CD14-positive monocyte (primary cell): ENCODE results near the gene GIGYF2. TPM values are rescaled to one million over a fixed set of nuclear protein-coding genes. Genes with fewer than 3 reads are reported as not detected.

Experiments used
- DNase-seq, 3 donors: peaks; one replicate each; pipeline ENCODE4 v3.0.0-alpha.2; 2011 to 2022
- H2AFZ ChIP-seq: 2 replicates; pipeline ENCODE4 v1.6.0; 2012; ENCODE audit warnings: mild to moderate bottlenecking, low read depth, low read length, inconsistent platforms; ENCODE audit not compliant: insufficient read depth, poor library complexity, severe bottlenecking
- H3K27ac ChIP-seq, 2 donors: 1 replicate in 1 of 2; 2 replicates in 1 of 2; pipeline ENCODE4 v1.5.1; 2012 to 2013; ENCODE audit warnings: low read length in 2 of 2, control low read depth in 1 of 2, inconsistent platforms in 1 of 2, low read depth in 1 of 2, mild to moderate bottlenecking in 1 of 2
- H3K27me3 ChIP-seq, 2 donors: one replicate each; pipeline versions ENCODE4 v1.6.0 to v1.6.1; 2011 to 2013; ENCODE audit warnings: low read length in 2 of 2; ENCODE audit not compliant: control insufficient read depth in 2 of 2, insufficient read depth in 2 of 2
- H3K36me3 ChIP-seq, 2 donors: replicated peaks in 1 of 2; 1 replicate in 1 of 2; 2 replicates in 1 of 2; pipeline versions ENCODE4 v1.5.1 to v1.6.1; 2012 to 2013; ENCODE audit warnings: low read length in 2 of 2, control low read depth in 1 of 2, inconsistent platforms in 1 of 2, mild to moderate bottlenecking in 1 of 2; ENCODE audit not compliant: insufficient read depth in 2 of 2, control insufficient read depth in 1 of 2
- H3K4me1 ChIP-seq, 2 donors: 1 replicate in 1 of 2; 2 replicates in 1 of 2; pipeline versions ENCODE4 v1.5.1 to v1.6.1; 2012 to 2013; ENCODE audit warnings: low read length in 2 of 2, control low read depth in 1 of 2, inconsistent platforms in 1 of 2, mild to moderate bottlenecking in 1 of 2, moderate library complexity in 1 of 2; ENCODE audit not compliant: insufficient read depth in 2 of 2, control insufficient read depth in 1 of 2
- H3K4me2 ChIP-seq: replicated peaks from 2 replicates; pipeline ENCODE3; 2012; ENCODE audit warnings: low read length, moderate library complexity, mild to moderate bottlenecking; ENCODE audit not compliant: poor library complexity, severe bottlenecking; ENCODE audit errors: extremely low read depth
- H3K4me3 ChIP-seq, 3 experiments: fragments of 200-600 bp in 1 of 3; sonication (generic) in 1 of 3; replicated peaks in 1 of 3; 1 replicate in 2 of 3; 2 replicates in 1 of 3; pipeline ENCODE4 v1.5.1; 2011 to 2013; ENCODE audit warnings: low read length in 3 of 3, mild to moderate bottlenecking in 3 of 3, control low read depth in 2 of 3, low read depth in 2 of 3, inconsistent platforms in 1 of 3, moderate library complexity in 1 of 3
- H3K79me2 ChIP-seq: 2 replicates; pipeline ENCODE4 v1.6.0; 2012; ENCODE audit warnings: mild to moderate bottlenecking, control low read depth, inconsistent platforms, low read length, moderate library complexity; ENCODE audit not compliant: insufficient read depth
- H3K9ac ChIP-seq: 2 replicates; pipeline ENCODE4 v1.6.0; 2017; ENCODE audit warnings: low read length, mild to moderate bottlenecking; ENCODE audit not compliant: insufficient read depth, poor library complexity, severe bottlenecking
- H3K9me3 ChIP-seq, 2 donors: replicated peaks in 1 of 2; 1 replicate in 1 of 2; 2 replicates in 1 of 2; pipeline versions ENCODE4 v1.5.1 to v1.6.1; 2012 to 2013; ENCODE audit warnings: low read length in 2 of 2, control low read depth in 1 of 2; ENCODE audit not compliant: control insufficient read depth in 1 of 2, insufficient read depth in 1 of 2
- H4K20me1 ChIP-seq: 2 replicates; pipeline ENCODE4 v1.6.0; 2012; ENCODE audit warnings: mild to moderate bottlenecking, low read length, control low read depth, moderate library complexity; ENCODE audit not compliant: insufficient read depth
- H3K27ac Mint-ChIP-seq, 7 donors: one replicate each; pipeline ENCODE4 v1.8.0; 2020; ENCODE audit warnings: mild to moderate bottlenecking in 7 of 7, mixed read lengths in 7 of 7, moderate library complexity in 6 of 7, inconsistent platforms in 2 of 7
- H3K27me3 Mint-ChIP-seq, 3 donors: one replicate each; pipeline ENCODE4 v1.8.0; 2021 to 2022; ENCODE audit warnings: low read depth in 3 of 3, mild to moderate bottlenecking in 3 of 3, mixed read lengths in 3 of 3, moderate library complexity in 3 of 3, inconsistent platforms in 1 of 3
- H3K36me3 Mint-ChIP-seq, 2 donors: one replicate each; pipeline ENCODE4 v1.8.0; 2020; ENCODE audit warnings: mixed read lengths in 2 of 2, inconsistent platforms in 1 of 2, mild to moderate bottlenecking in 1 of 2
- H3K4me1 Mint-ChIP-seq: one replicate; pipeline ENCODE4 v1.8.0; 2020; ENCODE audit warnings: mild to moderate bottlenecking, mixed read lengths
- H3K4me3 Mint-ChIP-seq, 2 donors: one replicate each; pipeline ENCODE4 v1.8.0; 2020; ENCODE audit warnings: mild to moderate bottlenecking in 2 of 2, mixed read lengths in 2 of 2, moderate library complexity in 1 of 2
- H3K9me3 Mint-ChIP-seq, 7 donors: one replicate each; pipeline ENCODE4 v1.8.0; 2020 to 2022; ENCODE audit warnings: mixed read lengths in 7 of 7, mild to moderate bottlenecking in 6 of 7, moderate library complexity in 6 of 7, inconsistent platforms in 2 of 7
- WGBS: methylation state at CpG from one replicate; pipeline ENCODE4 v1.1.5; 2013; ENCODE audit warnings: missing lambda C conversion rate; ENCODE audit not compliant: insufficient coverage; 5-methylcytosine and 5-hydroxymethylcytosine counted together
- intact Hi-C, 2 donors: fragments of 100-400 bp; cut with micrococcal nuclease; formaldehyde crosslinking; loops; one replicate each; pipeline versions ENCODE4 v1.15.0 to v1.15.1; 2023
- polyA plus RNA-seq, 3 donors: library from polyadenylated mRNA; depleted of rRNA in 1 of 3; unstranded in 2 of 3; stranded (reverse) in 1 of 3; fragments of 300-500 nt in 2 of 3; fragments of >200 nt in 1 of 3; fragmentation: Illumina TruSeq in 2 of 3; gene quantifications; 1 replicate in 2 of 3; 2 replicates in 1 of 3; pipeline ENCODE4 v1.2.3, GENCODE V29; 2012 to 2021
- TF ChIP-seq, protein P1 (sequence below): fragments of 200-600 bp; IDR thresholded peaks from one replicate; pipeline ENCODE4 v1.8.0; 2022; ENCODE audit warnings: antibody characterized with exemption, mild to moderate bottlenecking

The GIGYF2 gene
- polyA plus RNA-seq, 3 donors, result 7.7 to 20.7 (median 17.3) TPM

- H3K9ac ChIP-seq, result no peak overlapping the region
- Mint-ChIP-seq H3K9me3 (no peaks in the 10 kb centered on the region), H3K27ac (no peak overlapping the region), H3K36me3 (peaks cover 57 to 78% of the 10 kb centered on the region in 2 donors), H3K4me1 (no peaks in the 10 kb centered on the region), H3K4me3 (no peak overlapping the region), H3K27me3 (no peaks in the 10 kb centered on the region)
- no peak overlapping the region for H3K4me2 ChIP-seq
- H3K36me3 ChIP-seq, result peaks cover 91 to 100% of the 10 kb centered on the region in 2 donors
- H3K27ac ChIP-seq, result no peak overlapping the region
- no peaks in the 10 kb centered on the region for H4K20me1 ChIP-seq
- intact Hi-C loops, result no loop called here
- H3K9me3 ChIP-seq, result no peaks in the 10 kb centered on the region
- TF ChIP-seq, protein P1, sequence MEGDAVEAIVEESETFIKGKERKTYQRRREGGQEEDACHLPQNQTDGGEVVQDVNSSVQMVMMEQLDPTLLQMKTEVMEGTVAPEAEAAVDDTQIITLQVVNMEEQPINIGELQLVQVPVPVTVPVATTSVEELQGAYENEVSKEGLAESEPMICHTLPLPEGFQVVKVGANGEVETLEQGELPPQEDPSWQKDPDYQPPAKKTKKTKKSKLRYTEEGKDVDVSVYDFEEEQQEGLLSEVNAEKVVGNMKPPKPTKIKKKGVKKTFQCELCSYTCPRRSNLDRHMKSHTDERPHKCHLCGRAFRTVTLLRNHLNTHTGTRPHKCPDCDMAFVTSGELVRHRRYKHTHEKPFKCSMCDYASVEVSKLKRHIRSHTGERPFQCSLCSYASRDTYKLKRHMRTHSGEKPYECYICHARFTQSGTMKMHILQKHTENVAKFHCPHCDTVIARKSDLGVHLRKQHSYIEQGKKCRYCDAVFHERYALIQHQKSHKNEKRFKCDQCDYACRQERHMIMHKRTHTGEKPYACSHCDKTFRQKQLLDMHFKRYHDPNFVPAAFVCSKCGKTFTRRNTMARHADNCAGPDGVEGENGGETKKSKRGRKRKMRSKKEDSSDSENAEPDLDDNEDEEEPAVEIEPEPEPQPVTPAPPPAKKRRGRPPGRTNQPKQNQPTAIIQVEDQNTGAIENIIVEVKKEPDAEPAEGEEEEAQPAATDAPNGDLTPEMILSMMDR, result no peak
- WGBS, result 100% methylated on average over 1 of the region's 4 CpGs
- no peaks in the 10 kb centered on the region for H3K79me2 ChIP-seq
- no peak overlapping the region for H3K4me3 ChIP-seq
- H3K27me3 ChIP-seq, result no peaks in the 10 kb centered on the region
- DNase-seq, result no peak
- H3K4me1 ChIP-seq, result no peaks in the 10 kb centered on the region
- H2AFZ ChIP-seq, result no peak overlapping the region
Measured at GRCh38 chr2:232791518-232791917, 94.4 kb downstream of the GIGYF2 start.

GRCh38 chr2:232793271-232793670 lies 96.1 kb downstream of the GIGYF2 start:
- Mint-ChIP-seq H3K4me1 (no peaks in the 10 kb centered on the region), H3K27me3 (no peaks in the 10 kb centered on the region), H3K36me3 (peaks cover 56 to 78% of the 10 kb centered on the region in 2 donors), H3K9me3 (no peaks in the 10 kb centered on the region), H3K4me3 (no peak overlapping the region), H3K27ac (no peak overlapping the region)
- TF ChIP-seq, protein P1, result no peak
- Histone ChIP-seq H3K27ac (no peak overlapping the region), H3K4me2 (no peak overlapping the region), H3K27me3 (no peaks in the 10 kb centered on the region), H3K36me3 (peaks cover 83 to 100% of the 10 kb centered on the region in 2 donors), H4K20me1 (no peaks in the 10 kb centered on the region), H3K9me3 (no peaks in the 10 kb centered on the region), H3K4me1 (no peaks in the 10 kb centered on the region), H3K9ac (no peak overlapping the region), H3K79me2 (no peaks in the 10 kb centered on the region), H2AFZ (no peak overlapping the region), H3K4me3 (no peak overlapping the region)
- intact Hi-C loops, result no loop called here
- DNase-seq, result no peak
- 98% methylated on average over 4 of the region's 4 CpGs for WGBS
